ENCODE data around the gene RPL18A. TPM values are rescaled to one million over a fixed set of nuclear protein-coding genes. Genes with fewer than 3 reads are reported as not detected.

Gene RPL18A
- total RNA-seq, 1 experiment from 2014 or later = 2,642 TPM

DNA sequence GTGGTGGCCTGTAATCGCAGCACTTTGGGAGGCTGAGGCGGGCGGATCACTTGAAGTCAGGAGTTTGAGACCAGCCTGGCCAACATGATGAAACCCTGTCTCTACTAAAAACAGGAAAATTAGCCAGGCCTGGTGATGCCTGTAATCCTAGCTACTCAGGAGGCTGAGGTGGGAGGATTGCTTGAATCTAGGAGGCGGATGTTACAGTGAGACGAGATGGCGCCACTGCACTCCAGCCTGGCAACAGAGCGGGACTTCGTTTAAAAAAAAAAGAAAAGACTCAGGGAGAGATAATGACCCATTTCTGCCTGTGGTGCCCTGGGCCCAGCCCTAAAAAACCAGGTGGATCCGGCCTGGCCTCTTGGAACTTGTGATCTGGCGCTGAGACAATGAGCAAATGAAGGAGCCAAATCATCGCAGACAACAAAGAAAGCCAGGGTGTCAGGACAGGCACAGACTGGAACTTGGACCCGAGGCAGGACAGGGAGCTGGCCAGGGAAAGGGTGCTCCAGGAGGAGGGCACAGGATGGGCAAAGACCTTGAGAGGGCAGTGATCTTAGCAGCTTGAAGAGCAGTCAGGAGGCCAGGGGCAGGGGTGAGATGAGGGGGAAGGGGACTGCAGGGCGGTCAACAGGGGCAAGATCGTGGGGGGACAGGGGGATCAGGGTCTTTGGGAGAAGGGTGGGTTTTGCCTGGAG lies 11.0 kb upstream of the RPL18A start:
- H3K27me3 ChIP-seq = peaks cover 8% of the 10 kb centered on the region; the same call in 1 of the 2 replicates
- H3K4me1 ChIP-seq = peaks cover 4% of the 10 kb centered on the region; the same call in 1 of the 2 replicates
- H3K4me3 ChIP-seq = no peak overlapping the region
- no peak overlapping the region for H3K27ac ChIP-seq
- H3K9me3 ChIP-seq (replicated peaks) = no peaks in the 10 kb centered on the region
- H3K36me3 ChIP-seq = no peaks in the 10 kb centered on the region
- no peak for DNase-seq

DNA sequence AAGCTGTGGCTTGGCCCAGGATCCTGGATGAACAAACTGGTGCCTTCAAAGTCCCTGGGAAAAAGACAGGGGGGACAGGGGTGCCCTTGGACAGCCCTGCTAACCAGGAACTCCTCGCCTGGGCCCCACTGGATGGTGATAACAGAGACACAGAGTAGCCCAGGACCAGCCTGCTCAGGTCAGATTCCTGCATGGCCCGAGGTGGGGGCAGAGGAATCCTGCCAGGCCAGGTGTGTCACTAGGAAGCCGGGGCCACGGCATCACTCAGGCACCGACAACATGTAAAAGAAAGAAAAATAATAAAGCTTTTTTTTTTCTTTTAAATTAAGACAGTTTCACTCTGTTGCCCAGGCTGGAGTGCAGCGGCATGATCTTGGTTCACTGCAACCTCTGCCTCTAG lies 5.6 kb upstream of the RPL18A start:
- H3K27me3 ChIP-seq = no peaks in the 10 kb centered on the region; the same call in 1 of the 2 replicates
- no peaks in the 10 kb centered on the region for H3K36me3 ChIP-seq
- peaks cover 4% of the 10 kb centered on the region; the same call in 1 of the 2 replicates for H3K4me1 ChIP-seq
- H3K4me3 ChIP-seq = no peak overlapping the region
- no peak for DNase-seq
- no peaks in the 10 kb centered on the region for H3K9me3 ChIP-seq (replicated peaks)
- no peak overlapping the region for H3K27ac ChIP-seq

DNA sequence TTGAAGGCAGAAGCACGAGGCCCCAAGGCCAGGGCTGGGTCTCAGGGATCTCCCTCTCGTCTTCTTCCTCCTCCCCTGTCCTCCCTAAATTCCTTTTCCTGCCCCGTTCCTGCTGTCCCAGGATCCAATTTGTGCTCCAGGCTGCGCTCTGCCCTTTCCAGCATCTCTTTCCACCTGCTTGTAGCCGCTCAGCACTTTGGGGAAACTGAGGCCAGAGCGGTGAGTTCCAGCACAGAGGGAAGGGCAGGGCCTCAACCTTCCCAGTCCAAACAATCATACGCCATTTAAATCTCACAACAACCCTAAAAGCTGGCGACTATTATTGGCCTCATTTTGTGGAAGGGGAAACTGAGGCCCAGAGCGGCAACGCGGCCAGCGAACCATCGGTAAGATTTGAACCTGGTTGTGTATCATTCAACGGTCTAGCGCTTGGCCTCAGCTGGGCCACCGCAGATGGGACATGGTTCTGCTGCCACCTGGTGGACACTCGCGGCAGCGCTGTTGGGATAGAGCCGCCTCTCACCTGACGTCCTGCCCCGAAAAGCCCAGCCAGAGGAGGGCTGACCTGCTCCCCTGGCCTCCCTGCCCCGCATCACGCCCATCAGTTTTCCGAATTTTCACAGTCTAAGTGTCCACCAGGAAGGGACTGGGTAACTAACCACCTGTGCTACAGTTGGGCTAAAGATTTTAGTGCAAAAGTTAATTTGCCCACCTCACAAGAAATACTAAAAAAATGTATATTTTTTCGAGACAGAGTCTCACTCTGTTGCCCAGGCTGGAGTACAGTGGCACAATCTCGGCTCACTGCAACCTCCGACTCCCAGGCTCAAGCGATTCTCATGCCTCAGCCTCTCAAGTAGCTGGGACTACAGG lies 4.2 kb upstream of the RPL18A start:
- peak; percentile 74 to 90 for DNase-seq
- Histone ChIP-seq H3K9me3 (replicated peaks) (no peaks in the 10 kb centered on the region), H3K36me3 (peaks cover 4% of the 10 kb centered on the region), H3K27ac (no peak overlapping the region), H3K4me1 (no peaks in the 10 kb centered on the region), H3K27me3 (no peaks in the 10 kb centered on the region; the same call in 1 of the 2 replicates), H3K4me3 (no peak overlapping the region)

DNA sequence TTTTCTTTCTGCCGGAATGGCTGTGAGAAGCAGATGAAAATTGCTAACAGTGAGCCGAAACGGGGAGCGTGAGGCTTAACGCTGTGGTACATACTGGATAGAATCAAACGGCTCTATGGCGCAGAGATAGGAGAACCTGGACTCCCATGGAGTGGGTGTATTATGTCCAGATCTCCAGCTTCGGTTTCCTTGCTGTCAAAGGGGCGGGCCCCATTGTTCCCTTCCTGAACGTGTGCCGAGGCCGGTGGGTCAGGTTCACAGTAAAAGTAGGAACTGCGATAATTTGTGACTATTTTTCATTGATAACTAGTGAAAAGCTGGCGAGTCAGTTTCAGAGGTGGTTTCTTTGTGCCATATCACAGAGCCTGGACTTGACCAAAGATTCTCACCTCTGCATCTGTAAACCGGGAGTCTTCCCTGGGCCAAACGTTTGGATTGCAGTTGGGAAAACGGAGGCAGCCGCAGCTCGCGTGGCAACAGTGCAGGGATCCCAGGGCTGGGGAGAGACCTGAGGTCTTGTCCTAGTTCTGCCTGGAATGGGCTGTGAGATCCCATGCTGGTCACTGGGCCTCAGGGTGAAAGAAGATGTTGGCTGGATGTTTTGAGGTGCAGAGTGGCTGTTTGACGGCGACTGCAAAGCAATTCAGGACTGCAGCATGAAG lies 752 bp downstream of the RPL18A start:
- H3K36me3 ChIP-seq = peaks cover 52% of the 10 kb centered on the region

DNA sequence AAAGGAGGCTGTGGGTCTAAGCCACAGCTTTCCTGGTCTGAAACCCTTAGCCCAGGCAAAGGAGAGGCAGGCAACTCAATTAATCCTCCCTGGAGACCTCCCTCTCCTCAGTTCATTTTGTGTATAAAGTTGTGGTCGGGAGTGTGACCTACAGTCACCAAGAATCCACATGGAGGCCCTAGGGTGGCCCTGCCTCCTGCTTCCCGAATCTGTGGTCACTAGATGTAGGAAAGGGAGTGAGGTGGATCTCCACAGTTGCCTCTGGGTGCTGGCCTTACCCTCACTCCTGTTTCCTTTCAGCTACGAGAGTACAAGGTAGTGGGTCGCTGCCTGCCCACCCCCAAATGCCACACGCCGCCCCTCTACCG lies 1.3 kb downstream of the RPL18A start:
- DNase-seq = no peak
- H3K4me3 ChIP-seq = peak overlapping the region; percentile 94
- H3K27ac ChIP-seq = peak overlapping the region; percentile 91
- H3K4me1 ChIP-seq = peaks cover 6% of the 10 kb centered on the region; the same call in 1 of the 2 replicates
- H3K9me3 ChIP-seq (replicated peaks) = no peaks in the 10 kb centered on the region
- H3K36me3 ChIP-seq = peaks cover 52% of the 10 kb centered on the region
- no peaks in the 10 kb centered on the region for H3K27me3 ChIP-seq

More for the DNA sequence above, 752 bp downstream of the RPL18A start:
- no peaks in the 10 kb centered on the region for H3K9me3 ChIP-seq (replicated peaks)
- H3K27me3 ChIP-seq = no peaks in the 10 kb centered on the region
- no peak for DNase-seq
- H3K4me1 ChIP-seq = peaks cover 6% of the 10 kb centered on the region; the same call in 1 of the 2 replicates
- peak overlapping the region; percentile 94 for H3K4me3 ChIP-seq
- peak overlapping the region; percentile 91 for H3K27ac ChIP-seq

GRCh38 chr19:17861542-17862402 lies 2.1 kb downstream of the RPL18A start:
- no peak overlapping the region for H3K27ac ChIP-seq
- no peaks in the 10 kb centered on the region for H3K9me3 ChIP-seq (replicated peaks)
- H3K27me3 ChIP-seq = no peaks in the 10 kb centered on the region
- peaks cover 52% of the 10 kb centered on the region for H3K36me3 ChIP-seq
- DNase-seq = no peak
- peak overlapping the region; percentile 94 for H3K4me3 ChIP-seq
- H3K4me1 ChIP-seq = peaks cover 6% of the 10 kb centered on the region; the same call in 1 of the 2 replicates

- peaks cover 6% of the 10 kb centered on the region; the same call in 1 of the 2 replicates for H3K4me1 ChIP-seq
- DNase-seq = no peak
- H3K9me3 ChIP-seq (replicated peaks) = no peaks in the 10 kb centered on the region
- H3K4me3 ChIP-seq = no peak overlapping the region
- H3K36me3 ChIP-seq = peaks cover 52% of the 10 kb centered on the region
- H3K27me3 ChIP-seq = no peaks in the 10 kb centered on the region
- H3K27ac ChIP-seq = no peak overlapping the region
Observed at GRCh38 chr19:17862711-17863519, 3.2 kb downstream of the RPL18A start.

GRCh38 chr19:17863520-17864182 lies 3.9 kb downstream of the RPL18A start:
- no peak overlapping the region for H3K27ac ChIP-seq
- H3K36me3 ChIP-seq = peaks cover 52% of the 10 kb centered on the region
- no peaks in the 10 kb centered on the region for H3K9me3 ChIP-seq (replicated peaks)
- no peak overlapping the region for H3K4me3 ChIP-seq
- peaks cover 6% of the 10 kb centered on the region; the same call in 1 of the 2 replicates for H3K4me1 ChIP-seq
- no peaks in the 10 kb centered on the region for H3K27me3 ChIP-seq
- DNase-seq = peak in 1 of 2 experiments; percentile 49

DNA sequence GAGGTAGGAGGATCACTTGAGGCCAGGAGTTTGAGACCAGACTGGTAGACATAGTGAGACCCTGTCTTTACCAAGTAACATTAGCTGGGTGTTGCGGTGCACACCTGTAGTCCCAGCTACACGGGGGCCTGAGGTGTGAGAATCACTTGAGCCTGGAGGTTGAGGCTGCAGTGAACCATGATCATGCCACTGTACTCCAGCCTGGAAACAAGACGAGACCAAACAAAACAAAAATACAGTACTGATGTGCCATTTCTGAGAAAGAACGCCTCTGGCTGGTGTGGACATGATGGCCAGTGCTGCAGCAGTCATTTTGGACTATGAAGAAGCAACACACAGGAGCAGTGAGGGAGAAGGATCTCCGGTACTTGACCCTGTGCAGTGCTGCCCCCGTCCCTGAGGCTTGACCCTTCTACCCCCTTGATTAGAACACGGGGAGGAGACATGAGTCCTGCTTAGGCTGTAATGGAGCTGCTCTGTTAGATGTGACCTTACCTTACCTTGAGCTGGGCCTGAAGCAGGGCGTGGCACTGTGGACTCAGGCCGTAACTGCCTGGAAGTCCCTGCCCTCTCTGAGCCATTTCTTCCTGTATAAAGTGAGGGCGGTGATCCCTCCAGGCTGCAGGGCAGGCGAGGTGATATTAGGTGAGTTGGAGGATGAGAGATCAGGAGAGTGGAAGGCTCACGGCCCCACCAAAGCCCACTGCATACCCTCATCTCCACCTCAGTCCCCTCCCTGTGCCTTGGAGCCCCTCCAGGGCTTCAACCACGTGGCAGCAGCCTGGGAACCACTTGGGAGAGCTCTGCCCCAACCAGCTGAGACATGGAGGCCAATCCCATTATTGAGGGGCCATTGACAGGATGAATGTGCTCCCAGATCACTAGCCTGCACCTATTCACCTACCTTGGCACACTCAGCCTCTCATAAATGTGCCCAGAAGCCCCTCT lies 5.9 kb downstream of the RPL18A start:
- DNase-seq = peak in 1 of 2 experiments; percentile 53
- Histone ChIP-seq H3K9me3 (replicated peaks) (no peaks in the 10 kb centered on the region), H3K4me1 (peaks cover 6% of the 10 kb centered on the region; the same call in 1 of the 2 replicates), H3K27ac (no peak overlapping the region), H3K4me3 (no peak overlapping the region), H3K36me3 (peaks cover 47% of the 10 kb centered on the region), H3K27me3 (no peaks in the 10 kb centered on the region)

- Histone ChIP-seq H3K4me3 (no peak overlapping the region), H3K27ac (no peak overlapping the region), H3K27me3 (peaks cover 5% of the 10 kb centered on the region; the same call in 1 of the 2 replicates), H3K36me3 (peaks cover 39% of the 10 kb centered on the region), H3K4me1 (peaks cover 1% of the 10 kb centered on the region; the same call in 1 of the 2 replicates), H3K9me3 (replicated peaks) (no peaks in the 10 kb centered on the region)
- DNase-seq = peak in 1 of 2 experiments; percentile 42
Observed at GRCh38 chr19:17866312-17866963, 6.7 kb downstream of the RPL18A start.

DNA sequence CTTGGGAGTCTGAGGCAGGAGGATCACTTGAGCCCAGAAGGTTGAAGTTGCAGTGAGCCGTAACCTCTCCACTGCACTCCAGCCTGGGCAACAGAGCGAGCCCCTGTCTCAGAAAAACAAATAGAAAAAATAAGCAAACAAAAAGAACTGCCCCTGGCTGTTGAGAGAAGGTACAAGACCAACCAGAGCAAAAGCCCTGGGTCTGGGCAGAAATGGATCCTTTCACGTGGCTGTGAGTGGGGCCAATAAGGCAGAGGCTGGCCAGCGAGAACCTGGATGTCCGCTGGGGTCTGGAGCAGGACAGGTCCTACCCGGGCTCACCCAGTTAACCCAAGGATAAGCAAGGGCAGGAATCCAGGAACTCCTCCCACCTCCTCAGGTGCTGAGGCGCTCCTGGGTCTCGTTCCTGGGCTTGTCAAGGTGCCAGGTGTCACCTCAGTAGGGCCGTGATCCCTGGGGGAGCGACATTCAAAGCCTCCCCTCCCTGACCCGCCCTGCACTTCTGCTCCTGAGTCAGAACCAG lies 7.3 kb downstream of the RPL18A start:
- Histone ChIP-seq H3K4me1 (no peaks in the 10 kb centered on the region; the same call in 1 of the 2 replicates), H3K27me3 (peaks cover 11% of the 10 kb centered on the region; the same call in 1 of the 2 replicates), H3K9me3 (replicated peaks) (no peaks in the 10 kb centered on the region), H3K27ac (no peak overlapping the region), H3K4me3 (no peak overlapping the region), H3K36me3 (peaks cover 33% of the 10 kb centered on the region)
- DNase-seq = no peak
